DOHH2 (cell line): ENCODE results near the gene FRY.

ENCODE experiments used
- EZH2phosphoT487 ChIP-seq: fragments of 200-600 bp; sonication (generic); IDR thresholded peaks from 2 replicates; pipeline ENCODE4 v1.6.1; 2017; ENCODE audit warnings: borderline replicate concordance, mild to moderate bottlenecking, antibody characterized with exemption, low read length, moderate library complexity, mixed read lengths
- TF ChIP-seq, protein P1 (sequence below): fragments of 200-600 bp; sonication (generic); IDR thresholded peaks from one replicate; pipeline ENCODE4 v1.5.1; 2014; ENCODE audit warnings: antibody characterized with exemption, mild to moderate bottlenecking, low read depth, low read length; ENCODE audit not compliant: poor library complexity, severe bottlenecking

DNA sequence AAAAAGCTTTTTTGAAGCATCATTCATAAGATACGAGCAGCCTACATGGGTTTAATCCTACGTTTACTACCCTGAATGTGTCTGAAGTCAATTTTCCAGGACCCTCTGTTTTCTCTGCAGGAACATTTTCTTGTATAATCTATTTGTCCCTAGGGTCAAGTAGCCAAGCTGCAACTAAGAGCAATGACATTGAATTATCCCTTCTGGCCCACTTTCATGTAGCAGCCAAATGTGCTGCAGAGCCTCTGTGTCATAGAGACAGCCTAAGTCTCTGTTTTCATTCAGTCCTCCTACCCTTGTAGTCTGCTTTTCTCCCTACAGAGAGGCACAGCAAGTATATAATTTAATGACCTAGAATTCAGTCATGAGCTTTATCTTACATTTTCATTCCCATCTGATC lies 201.5 kb downstream of the FRY start:
- TF ChIP-seq, protein P1, sequence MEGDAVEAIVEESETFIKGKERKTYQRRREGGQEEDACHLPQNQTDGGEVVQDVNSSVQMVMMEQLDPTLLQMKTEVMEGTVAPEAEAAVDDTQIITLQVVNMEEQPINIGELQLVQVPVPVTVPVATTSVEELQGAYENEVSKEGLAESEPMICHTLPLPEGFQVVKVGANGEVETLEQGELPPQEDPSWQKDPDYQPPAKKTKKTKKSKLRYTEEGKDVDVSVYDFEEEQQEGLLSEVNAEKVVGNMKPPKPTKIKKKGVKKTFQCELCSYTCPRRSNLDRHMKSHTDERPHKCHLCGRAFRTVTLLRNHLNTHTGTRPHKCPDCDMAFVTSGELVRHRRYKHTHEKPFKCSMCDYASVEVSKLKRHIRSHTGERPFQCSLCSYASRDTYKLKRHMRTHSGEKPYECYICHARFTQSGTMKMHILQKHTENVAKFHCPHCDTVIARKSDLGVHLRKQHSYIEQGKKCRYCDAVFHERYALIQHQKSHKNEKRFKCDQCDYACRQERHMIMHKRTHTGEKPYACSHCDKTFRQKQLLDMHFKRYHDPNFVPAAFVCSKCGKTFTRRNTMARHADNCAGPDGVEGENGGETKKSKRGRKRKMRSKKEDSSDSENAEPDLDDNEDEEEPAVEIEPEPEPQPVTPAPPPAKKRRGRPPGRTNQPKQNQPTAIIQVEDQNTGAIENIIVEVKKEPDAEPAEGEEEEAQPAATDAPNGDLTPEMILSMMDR: no peak
- no peak for TF ChIP-seq EZH2phosphoT487
